Fibroblast of the aortic adventitia (primary cell): Measurements from ENCODE around the gene FARP1. TPM values are rescaled to one million over a fixed set of nuclear protein-coding genes. Genes with fewer than 3 reads are reported as not detected.

Source experiments
- DNase-seq: peaks from one replicate; pipeline ENCODE4 v3.0.0-alpha.2; 2010; ENCODE audit warnings: low read depth
- H3K4me3 ChIP-seq: 2 replicates; pipeline ENCODE4 v1.5.1; 2011; ENCODE audit warnings: low read depth, mild to moderate bottlenecking, control low read depth, low read length, moderate library complexity
- total RNA-seq: library from RNA; depleted of rRNA; stranded (reverse); fragments of >200 nt; gene quantifications from 2 replicates; pipeline ENCODE4 v1.2.3, GENCODE V29; 2012; ENCODE audit warnings: low replicate concordance
- TF ChIP-seq, protein P1 (sequence below): IDR thresholded peaks from 2 replicates; pipeline ENCODE4 v1.5.1; 2011; ENCODE audit warnings: mild to moderate bottlenecking, low read length, control low read depth, inconsistent platforms; ENCODE audit not compliant: insufficient read depth

The FARP1 gene
- total RNA-seq, 1 donor: 16.2 TPM

- H3K4me3 ChIP-seq: peak overlapping the region; percentile 31
- peak; percentile 64 for DNase-seq
- TF ChIP-seq, protein P1, sequence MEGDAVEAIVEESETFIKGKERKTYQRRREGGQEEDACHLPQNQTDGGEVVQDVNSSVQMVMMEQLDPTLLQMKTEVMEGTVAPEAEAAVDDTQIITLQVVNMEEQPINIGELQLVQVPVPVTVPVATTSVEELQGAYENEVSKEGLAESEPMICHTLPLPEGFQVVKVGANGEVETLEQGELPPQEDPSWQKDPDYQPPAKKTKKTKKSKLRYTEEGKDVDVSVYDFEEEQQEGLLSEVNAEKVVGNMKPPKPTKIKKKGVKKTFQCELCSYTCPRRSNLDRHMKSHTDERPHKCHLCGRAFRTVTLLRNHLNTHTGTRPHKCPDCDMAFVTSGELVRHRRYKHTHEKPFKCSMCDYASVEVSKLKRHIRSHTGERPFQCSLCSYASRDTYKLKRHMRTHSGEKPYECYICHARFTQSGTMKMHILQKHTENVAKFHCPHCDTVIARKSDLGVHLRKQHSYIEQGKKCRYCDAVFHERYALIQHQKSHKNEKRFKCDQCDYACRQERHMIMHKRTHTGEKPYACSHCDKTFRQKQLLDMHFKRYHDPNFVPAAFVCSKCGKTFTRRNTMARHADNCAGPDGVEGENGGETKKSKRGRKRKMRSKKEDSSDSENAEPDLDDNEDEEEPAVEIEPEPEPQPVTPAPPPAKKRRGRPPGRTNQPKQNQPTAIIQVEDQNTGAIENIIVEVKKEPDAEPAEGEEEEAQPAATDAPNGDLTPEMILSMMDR: no peak
Measured at GRCh38 chr13:98495627-98496478, 353.0 kb downstream of the FARP1 start.

DNA sequence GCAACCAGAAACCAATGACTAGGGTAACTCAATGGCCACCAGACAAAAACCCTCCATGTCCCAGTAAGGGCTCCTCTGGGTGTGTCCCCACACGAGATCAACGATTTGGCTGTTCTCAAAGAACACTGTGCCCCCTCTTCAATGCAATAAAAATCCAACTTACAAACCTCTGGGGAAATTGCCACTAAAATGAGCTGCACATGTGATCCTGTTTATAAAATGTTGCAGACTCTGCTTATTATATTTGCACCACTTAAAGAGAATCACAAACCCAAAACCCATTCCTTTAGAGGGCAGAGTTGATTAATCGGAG, 353.5 kb downstream of the FARP1 start:
- TF ChIP-seq, protein P1: no peak
- no peak for DNase-seq
- H3K4me3 ChIP-seq: no peak overlapping the region

GRCh38 chr13:98496966-98497365, 354.1 kb downstream of the FARP1 start:
- TF ChIP-seq, protein P1: no peak
- no peak overlapping the region for H3K4me3 ChIP-seq
- no peak for DNase-seq

GRCh38 chr13:98500963-98501421, 358.1 kb downstream of the FARP1 start:
- DNase-seq: no peak
- TF ChIP-seq, protein P1: no peak
- H3K4me3 ChIP-seq: no peak overlapping the region

DNA sequence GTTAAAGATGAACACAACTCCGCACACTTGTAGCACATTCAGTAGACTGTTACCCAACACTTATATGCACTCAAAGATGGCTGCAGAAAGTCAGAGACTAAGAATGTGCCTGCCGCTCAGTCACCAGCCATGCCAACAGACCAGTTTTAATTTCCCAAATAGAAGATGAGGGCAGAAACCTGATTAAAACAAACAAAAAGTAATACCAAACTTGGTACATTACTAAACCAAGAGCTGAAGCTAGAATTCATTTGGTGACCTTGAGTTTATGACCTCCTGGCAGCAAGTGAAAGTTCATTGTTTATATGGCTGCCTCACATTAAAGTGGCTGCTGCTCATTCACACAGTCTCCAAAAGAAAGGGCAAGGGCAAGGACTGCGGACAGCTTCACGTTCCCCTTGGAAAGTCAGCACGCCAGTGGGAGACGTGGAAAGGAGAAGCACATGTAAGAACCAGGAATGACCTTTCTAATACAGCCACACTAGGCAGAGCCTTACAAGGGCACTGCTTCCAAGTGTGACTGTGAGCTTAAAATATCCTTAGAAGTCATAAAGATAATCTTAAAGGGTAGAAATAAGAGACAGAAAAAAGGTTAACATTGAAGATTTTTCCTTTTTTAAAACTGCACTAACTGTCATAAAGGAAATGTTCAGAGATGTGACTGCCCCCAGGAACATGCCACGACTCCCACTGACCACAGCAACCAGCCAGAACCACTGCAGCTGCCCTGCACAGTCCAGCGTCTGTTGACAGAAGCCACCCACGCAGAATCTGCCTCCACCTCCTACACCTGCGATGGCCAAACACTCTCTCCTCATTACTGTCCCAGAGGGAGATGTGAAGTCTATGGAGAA, 360.5 kb downstream of the FARP1 start:
- no peak for DNase-seq
- H3K4me3 ChIP-seq: peak overlapping the region; percentile 34
- TF ChIP-seq, protein P1: no peak

DNA sequence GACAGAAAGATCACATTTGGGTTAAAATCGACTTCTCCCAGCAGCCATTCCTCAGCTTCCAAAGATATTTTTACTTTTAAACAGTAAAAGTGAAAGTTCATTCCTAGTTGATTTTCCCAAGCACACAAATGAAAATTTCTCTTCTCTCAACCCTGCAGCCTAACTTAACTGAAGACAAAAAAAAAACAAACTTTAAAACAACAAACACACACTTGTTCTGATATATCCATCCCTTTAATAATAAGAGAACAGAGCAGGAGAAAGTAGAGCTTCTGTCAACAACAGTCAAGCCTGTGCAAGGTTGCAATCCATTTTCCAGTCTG, 361.1 kb downstream of the FARP1 start:
- peak overlapping the region; percentile 34 for H3K4me3 ChIP-seq
- TF ChIP-seq, protein P1: no peak
- DNase-seq: no peak
